GM21529 (cell line): ENCODE data around the gene GSX2.
"Not testable (repeated sequence)": the region's sequence is repeated elsewhere in the genome, so short reads cannot be mapped to it uniquely, and the experiment has no call there.

Experiments
- ATAC-seq: cut with Tn5 transposase; IDR thresholded peaks from one replicate; pipeline ENCODE4 v1.9.1; 2021; ENCODE audit not compliant: unreplicated experiment

Gene GSX2

GRCh38 chr4:54099748-54100574, at the start of gene GSX2:
Gene GSX2 (plus strand): TSS chr4:54100163. CDS start chr4:54100345, 182 bp downstream.
- no peak for ATAC-seq

- ATAC-seq: no peak
Measured at GRCh38 chr4:54050214-54050904, 49.6 kb upstream of the GSX2 start.

DNA sequence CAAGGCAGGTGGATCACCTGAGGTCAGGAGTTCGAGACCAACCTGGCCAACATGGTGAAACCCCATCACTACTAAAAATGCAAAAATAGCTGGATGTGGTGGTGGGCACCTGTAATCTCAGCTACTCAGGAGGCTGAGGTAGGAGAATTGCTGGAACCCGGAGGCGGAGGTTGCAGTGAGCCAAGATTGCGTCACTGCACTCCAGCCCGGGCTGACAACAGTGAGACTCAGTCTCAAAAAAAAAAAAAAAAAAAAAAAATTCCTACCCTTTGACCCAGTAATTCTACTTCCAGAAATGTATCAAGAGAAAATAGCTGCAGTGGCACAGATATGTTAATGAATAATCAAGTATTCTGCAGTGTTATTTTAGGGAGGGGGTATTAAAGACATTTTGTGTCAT, 46.6 kb upstream of the GSX2 start:
- ATAC-seq: not testable (repeated sequence)

- ATAC-seq: no peak
Measured at GRCh38 chr4:54054501-54054900, 45.5 kb upstream of the GSX2 start.

DNA sequence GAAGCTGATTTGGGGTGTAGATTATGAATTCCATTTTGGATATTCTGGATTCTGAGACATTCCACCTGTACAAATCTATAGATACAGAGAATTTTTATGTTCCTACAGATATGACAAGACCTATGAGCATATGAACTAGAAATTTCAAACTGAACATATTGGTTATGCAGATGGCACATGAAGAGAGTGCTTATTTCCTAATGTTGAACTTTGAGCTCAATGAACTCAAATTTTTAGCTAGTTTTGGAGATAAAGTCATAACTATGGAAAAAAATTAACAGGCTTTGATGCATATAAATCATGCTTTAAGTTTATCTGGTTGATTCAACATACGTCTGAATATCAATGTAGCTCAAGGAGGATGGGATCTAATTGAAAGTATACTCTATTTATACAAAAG, 44.5 kb upstream of the GSX2 start:
- no peak for ATAC-seq

- ATAC-seq: no peak
Measured at GRCh38 chr4:54056360-54056759, 43.6 kb upstream of the GSX2 start.

DNA sequence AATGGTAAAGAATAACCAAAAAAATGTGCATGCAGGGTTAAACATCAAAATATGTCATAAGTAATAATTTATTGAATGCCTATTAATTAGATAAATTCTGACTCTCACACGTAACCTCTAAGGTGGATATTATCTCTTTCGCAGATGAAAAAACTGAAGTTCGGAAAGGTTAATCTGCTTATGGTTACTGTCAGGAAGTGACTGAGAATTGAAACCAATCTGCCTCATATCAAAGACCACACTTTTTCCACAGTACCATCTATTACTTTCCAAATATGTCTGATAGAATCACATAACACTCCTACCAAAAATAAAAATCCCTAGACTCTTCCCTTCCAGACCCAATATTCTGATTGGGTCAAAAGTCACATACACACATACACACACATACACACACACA, 41.8 kb upstream of the GSX2 start:
- ATAC-seq: peak; percentile 40

GRCh38 chr4:54060116-54060515, 39.8 kb upstream of the GSX2 start:
- no peak for ATAC-seq

DNA sequence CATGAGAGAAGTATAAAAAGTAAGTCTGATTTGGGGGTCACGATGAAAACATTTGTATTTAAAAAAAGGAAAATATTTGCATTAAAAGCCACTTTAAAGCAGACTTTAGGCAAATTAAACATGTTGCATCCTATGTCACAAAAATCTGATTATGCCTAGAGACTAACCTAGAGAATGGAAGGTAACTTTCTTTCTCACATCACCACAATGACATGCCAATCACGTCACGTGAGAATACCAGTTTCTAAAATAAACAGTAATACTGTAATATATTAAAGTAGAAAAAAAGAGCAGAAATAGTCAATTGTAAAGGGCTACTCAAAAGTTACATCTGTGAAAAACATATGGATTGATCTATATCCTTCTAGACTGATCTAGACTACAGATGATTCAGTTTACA, 38.9 kb upstream of the GSX2 start:
- no peak for ATAC-seq

DNA sequence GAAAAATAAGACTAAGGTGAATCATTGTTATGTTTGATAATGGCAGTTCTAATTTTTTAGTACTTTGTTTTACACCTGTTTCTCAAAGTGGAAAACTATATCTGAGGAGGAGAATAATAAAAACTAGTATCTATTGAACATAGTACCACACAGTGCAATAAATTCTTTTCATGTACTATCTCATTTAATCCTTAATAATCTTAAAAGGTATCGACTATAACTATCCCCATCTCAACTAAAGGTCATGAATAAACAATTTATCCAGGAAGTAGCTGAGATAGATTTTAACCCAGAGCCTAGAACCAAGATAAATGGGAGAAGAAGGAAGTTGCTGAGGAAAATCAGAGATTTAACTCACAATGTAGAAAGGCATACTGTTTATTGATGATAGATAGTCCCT, 38.1 kb upstream of the GSX2 start:
- no peak for ATAC-seq

DNA sequence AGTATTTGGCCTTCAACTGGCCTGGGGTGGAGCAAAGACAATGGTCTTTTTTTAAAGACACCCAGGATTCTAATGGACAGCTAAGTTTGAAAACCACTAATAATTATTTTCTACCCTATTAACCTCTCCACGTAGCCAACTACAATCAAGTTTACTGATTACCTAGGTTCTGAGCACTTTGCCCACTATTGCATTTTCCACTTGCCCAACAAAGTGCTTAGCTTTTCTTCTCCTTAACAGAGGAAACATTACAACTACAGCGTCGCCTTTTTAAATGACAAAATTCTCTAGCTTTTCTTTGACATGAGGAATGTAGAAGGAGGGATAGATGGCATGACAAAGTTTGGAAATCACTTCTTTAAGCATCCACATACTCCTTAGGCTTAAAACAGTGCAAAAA, 37.6 kb upstream of the GSX2 start:
- ATAC-seq: no peak

- no peak for ATAC-seq
Measured at GRCh38 chr4:54063229-54063628, 36.7 kb upstream of the GSX2 start.

- ATAC-seq: peak; percentile 29
Measured at GRCh38 chr4:54063737-54064316, 36.1 kb upstream of the GSX2 start.

DNA sequence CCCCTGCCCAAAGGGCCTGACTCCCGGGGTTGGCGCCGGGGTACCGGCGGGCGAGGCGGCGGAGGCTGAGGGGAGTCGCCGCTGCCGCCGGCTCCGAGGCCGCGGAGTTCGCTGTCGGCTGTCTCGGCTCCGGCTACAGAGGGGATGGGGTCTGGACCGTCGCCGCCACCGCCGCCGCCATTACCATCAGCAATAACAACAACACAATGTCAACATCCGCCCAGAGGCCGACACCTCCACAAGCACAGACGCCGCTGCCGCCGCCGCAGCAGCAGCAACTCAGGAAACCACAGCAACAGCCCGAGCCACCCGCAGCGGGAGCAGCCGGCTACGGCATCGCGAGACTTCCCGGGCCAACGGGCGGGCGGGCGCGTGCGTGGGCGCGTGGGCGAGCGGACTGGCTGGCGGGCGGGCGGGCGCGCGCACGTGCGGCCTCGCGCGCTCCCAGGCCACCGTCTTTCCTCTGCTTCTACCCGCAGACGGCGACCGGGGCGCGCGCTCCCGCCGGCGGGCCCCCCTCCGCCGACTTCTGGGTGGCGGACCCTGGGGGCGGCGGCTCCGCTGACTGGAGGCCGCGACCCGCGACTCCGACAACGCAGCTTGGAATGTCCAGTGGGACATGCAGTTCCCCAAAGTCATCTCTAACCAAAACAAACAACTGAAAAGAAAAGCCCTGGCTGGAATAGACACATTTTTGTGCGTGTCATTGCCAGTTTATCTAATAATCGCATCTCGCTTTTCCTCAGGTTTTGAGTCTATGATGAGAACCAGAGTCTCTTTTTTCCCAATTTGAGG, 35.4 kb upstream of the GSX2 start, which contains the start of gene CHIC2:
Gene CHIC2 (minus strand): TSS at position 289 of the 795 bp plus-strand sequence. CDS start 305 bp downstream, outside the sequence.
- ATAC-seq: peak; percentile 95

- no peak for ATAC-seq
Measured at GRCh38 chr4:54065282-54066087, 34.5 kb upstream of the GSX2 start.

GRCh38 chr4:54066088-54066415, 33.9 kb upstream of the GSX2 start:
- no peak for ATAC-seq

- no peak for ATAC-seq
Measured at GRCh38 chr4:54066718-54067129, 33.2 kb upstream of the GSX2 start.

DNA sequence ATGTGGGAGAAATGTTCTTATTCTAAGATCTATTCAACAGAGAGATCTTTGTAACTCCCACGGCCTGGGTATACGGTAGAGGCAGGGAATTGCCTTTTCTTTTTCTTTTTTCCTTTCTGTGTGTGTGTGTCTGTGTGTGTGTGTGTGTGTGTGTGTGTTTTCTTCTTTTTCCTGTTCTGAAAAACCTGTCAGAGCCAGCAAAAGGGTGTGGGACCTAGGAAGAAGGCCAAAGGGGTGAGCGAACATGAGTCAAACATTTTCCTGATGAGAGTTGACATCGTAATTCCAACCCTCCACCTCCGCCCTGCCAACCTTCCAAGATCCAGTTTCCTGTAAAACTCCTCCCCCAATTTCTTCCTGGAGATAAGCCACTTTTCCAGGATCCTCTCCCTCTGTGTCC, 32.8 kb upstream of the GSX2 start:
- no peak for ATAC-seq

DNA sequence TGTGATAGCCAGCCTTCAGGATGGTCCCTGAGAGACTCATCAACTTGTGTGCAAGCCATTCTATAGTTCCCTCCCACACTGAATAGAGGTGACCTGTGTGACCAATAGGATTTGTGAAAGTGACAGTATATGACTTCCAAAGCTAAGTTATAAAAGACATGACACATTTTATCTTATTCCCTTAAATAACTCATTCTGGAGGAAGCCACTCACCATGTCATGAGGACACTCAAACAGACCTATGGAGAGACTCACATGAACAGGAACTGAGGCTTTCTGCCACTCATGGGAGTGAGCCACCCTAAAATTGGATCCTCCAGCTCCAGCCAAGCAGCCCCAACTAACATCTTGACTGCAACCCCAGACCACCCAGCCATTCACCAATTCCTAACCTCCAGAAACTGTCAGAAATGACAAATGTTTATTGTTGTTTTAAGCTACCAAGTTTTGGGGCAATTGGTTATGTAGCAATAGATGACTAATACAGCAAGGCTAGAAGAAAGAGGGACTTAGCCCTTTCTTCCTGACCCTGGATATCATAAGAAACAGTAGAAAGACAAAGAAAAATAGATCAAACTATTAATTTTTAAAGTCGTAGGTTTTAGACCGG, 26.6 kb upstream of the GSX2 start:
- no peak for ATAC-seq

DNA sequence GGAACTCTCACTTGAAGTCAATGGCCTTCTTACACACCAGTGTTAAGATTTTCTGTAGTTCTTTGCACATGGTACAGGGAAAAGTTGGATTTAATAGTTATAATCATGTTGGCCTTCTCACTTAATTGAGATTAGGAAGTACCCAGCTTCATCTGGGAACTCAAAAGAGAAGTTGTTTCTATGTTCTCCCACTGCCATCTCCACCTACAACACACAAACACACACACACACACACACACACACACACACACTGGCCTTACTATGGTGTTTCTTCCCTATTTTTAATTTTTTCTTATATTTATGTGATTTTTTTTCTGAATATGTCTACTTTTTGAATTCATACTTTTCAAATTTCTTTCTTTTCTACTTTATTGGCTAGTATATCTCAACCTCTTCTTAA, 25.6 kb upstream of the GSX2 start:
- ATAC-seq: no peak
